MM.1S (cell line): ENCODE data around the gene NRTN.

Experiments
- DNase-seq: peaks from one replicate; pipeline ENCODE4 v3.0.0-alpha.2; 2015
- H2AFZ ChIP-seq: fragments of 300-600 bp; sonication (generic); 2 replicates; pipeline ENCODE4 v1.6.0; 2016; ENCODE audit warnings: antibody characterized with exemption, low read length
- H3F3A ChIP-seq: fragments of 300-600 bp; sonication (generic); 2 replicates; pipeline ENCODE4 v1.6.1; 2016; ENCODE audit warnings: mild to moderate bottlenecking, antibody characterized with exemption, low read length, moderate library complexity, mixed read lengths; ENCODE audit not compliant: insufficient read depth
- H3K27ac ChIP-seq: fragments of 300-600 bp; sonication (generic); 2 replicates; pipeline ENCODE4 v1.5.1; 2016; ENCODE audit warnings: mild to moderate bottlenecking, low read length
- H3K27me3 ChIP-seq: fragments of 300-600 bp; sonication (generic); replicated peaks from 2 replicates; pipeline ENCODE4 v1.6.0; 2016; ENCODE audit warnings: low read length; ENCODE audit not compliant: insufficient read depth
- H3K36me3 ChIP-seq: fragments of 300-600 bp; sonication (generic); replicated peaks from 2 replicates; pipeline ENCODE4 v1.6.1; 2016; ENCODE audit warnings: mild to moderate bottlenecking, low read length, mixed read lengths; ENCODE audit not compliant: insufficient read depth
- H3K4me1 ChIP-seq: fragments of 300-600 bp; sonication (generic); 2 replicates; pipeline ENCODE4 v1.6.1; 2016; ENCODE audit warnings: low read length, mixed read lengths
- H3K4me2 ChIP-seq: fragments of 300-600 bp; sonication (generic); 2 replicates; pipeline ENCODE4 v1.6.0; 2016; ENCODE audit warnings: low read depth, low read length
- H3K4me3 ChIP-seq: fragments of 300-600 bp; sonication (generic); 2 replicates; pipeline ENCODE4 v1.5.1; 2016; ENCODE audit warnings: low read length, mixed read lengths
- H3K79me2 ChIP-seq: fragments of 300-600 bp; sonication (generic); 2 replicates; pipeline ENCODE4 v1.6.1; 2016; ENCODE audit warnings: mixed run types, low read length, mixed read lengths
- H3K9ac ChIP-seq: fragments of 300-600 bp; sonication (generic); 2 replicates; pipeline ENCODE4 v1.6.1; 2016; ENCODE audit warnings: low read length, mixed read lengths
- H3K9me2 ChIP-seq: fragments of 300-600 bp; sonication (generic); replicated peaks from 2 replicates; pipeline ENCODE4 v1.6.1; 2016; ENCODE audit warnings: mild to moderate bottlenecking, low read length, mixed read lengths; ENCODE audit not compliant: insufficient read depth
- H3K9me3 ChIP-seq: fragments of 300-600 bp; sonication (generic); replicated peaks from 2 replicates; pipeline ENCODE4 v1.6.1; 2016; ENCODE audit warnings: mild to moderate bottlenecking, low read length, mixed read lengths; ENCODE audit not compliant: insufficient read depth
- H4K20me1 ChIP-seq: fragments of 300-600 bp; sonication (generic); 2 replicates; pipeline ENCODE4 v1.6.1; 2016; ENCODE audit warnings: mild to moderate bottlenecking, low read length, moderate library complexity, mixed read lengths; ENCODE audit not compliant: insufficient read depth
- CTCF ChIP-seq: fragments of 300-600 bp; sonication (generic); IDR thresholded peaks from 2 replicates; pipeline ENCODE4 v1.5.1; 2016; ENCODE audit warnings: antibody characterized with exemption, low read length, mixed read lengths
- EZH2 ChIP-seq: fragments of 300-600 bp; sonication (generic); optimal IDR thresholded peaks from 2 replicates; pipeline ENCODE3; 2017; ENCODE audit warnings: low read depth, mild to moderate bottlenecking, antibody characterized with exemption, low read length, mixed read lengths
- EZH2phosphoT487 ChIP-seq: fragments of 300-600 bp; sonication (generic); IDR thresholded peaks from 2 replicates; pipeline ENCODE4 v1.6.1; 2018; ENCODE audit warnings: antibody characterized with exemption, low read length

NRTN gene

GRCh38 chr19:5814852-5815246 is 10.0 kb downstream of the NRTN start:
- no peak overlapping the region for H2AFZ ChIP-seq
- no peaks in the 10 kb centered on the region for H3K9me3 ChIP-seq
- no peaks in the 10 kb centered on the region for H3K36me3 ChIP-seq
- H4K20me1 ChIP-seq, result no peaks in the 10 kb centered on the region
- H3K4me2 ChIP-seq, result no peak overlapping the region
- no peaks in the 10 kb centered on the region for H3K79me2 ChIP-seq
- H3F3A ChIP-seq, result no peaks in the 10 kb centered on the region
- DNase-seq, result no peak
- peaks cover 30% of the 10 kb centered on the region for H3K27me3 ChIP-seq
- H3K4me1 ChIP-seq, result no peaks in the 10 kb centered on the region
- H3K9ac ChIP-seq, result no peak overlapping the region
- H3K4me3 ChIP-seq, result no peak overlapping the region
- H3K9me2 ChIP-seq, result no peaks in the 10 kb centered on the region
- no peak for TF ChIP-seq EZH2phosphoT487
- TF ChIP-seq EZH2, result no peak
- no peak for TF ChIP-seq CTCF
- H3K27ac ChIP-seq, result no peak overlapping the region

GRCh38 chr19:5817218-5817617 is 12.4 kb downstream of the NRTN start:
- no peaks in the 10 kb centered on the region for H3K79me2 ChIP-seq
- no peak for DNase-seq
- no peaks in the 10 kb centered on the region for H3K36me3 ChIP-seq

GRCh38 chr19:5818594-5818993 is 13.7 kb downstream of the NRTN start:
- no peaks in the 10 kb centered on the region for H3K9me3 ChIP-seq
- H4K20me1 ChIP-seq, result no peaks in the 10 kb centered on the region
- no peak overlapping the region for H3K27ac ChIP-seq
- TF ChIP-seq EZH2phosphoT487, result no peak
- TF ChIP-seq CTCF, result no peak
- no peak for TF ChIP-seq EZH2
- H3F3A ChIP-seq, result no peaks in the 10 kb centered on the region
- H3K9ac ChIP-seq, result no peak overlapping the region
- no peak overlapping the region for H3K4me3 ChIP-seq
- H3K4me1 ChIP-seq, result no peaks in the 10 kb centered on the region
- no peak overlapping the region for H3K4me2 ChIP-seq
- H3K36me3 ChIP-seq, result no peaks in the 10 kb centered on the region
- no peaks in the 10 kb centered on the region for H3K9me2 ChIP-seq
- H3K79me2 ChIP-seq, result no peaks in the 10 kb centered on the region
- peaks cover 41% of the 10 kb centered on the region for H3K27me3 ChIP-seq
- H2AFZ ChIP-seq, result no peak overlapping the region
- DNase-seq, result no peak

More at GRCh38 chr19:5817218-5817617, 12.4 kb downstream of the NRTN start:
- H3F3A ChIP-seq, result no peaks in the 10 kb centered on the region
- TF ChIP-seq CTCF, result no peak
- TF ChIP-seq EZH2phosphoT487, result no peak
- no peak for TF ChIP-seq EZH2
- H3K4me2 ChIP-seq, result no peak overlapping the region
- no peaks in the 10 kb centered on the region for H3K9me3 ChIP-seq
- no peaks in the 10 kb centered on the region for H3K4me1 ChIP-seq
- H3K9ac ChIP-seq, result no peak overlapping the region
- H4K20me1 ChIP-seq, result no peaks in the 10 kb centered on the region
- H3K4me3 ChIP-seq, result no peak overlapping the region
- H3K27me3 ChIP-seq, result peaks cover 34% of the 10 kb centered on the region
- no peak overlapping the region for H3K27ac ChIP-seq
- H3K9me2 ChIP-seq, result no peaks in the 10 kb centered on the region
- H2AFZ ChIP-seq, result no peak overlapping the region
